Measurements from ENCODE around the gene FIGNL2.
A peak's percentile ranks its signal among the peaks of the same experiment; 100 is the strongest.
"Not testable (repeated sequence)": the region's sequence is repeated elsewhere in the genome, so short reads cannot be mapped to it uniquely, and the experiment has no call there.

FIGNL2 gene

DNA sequence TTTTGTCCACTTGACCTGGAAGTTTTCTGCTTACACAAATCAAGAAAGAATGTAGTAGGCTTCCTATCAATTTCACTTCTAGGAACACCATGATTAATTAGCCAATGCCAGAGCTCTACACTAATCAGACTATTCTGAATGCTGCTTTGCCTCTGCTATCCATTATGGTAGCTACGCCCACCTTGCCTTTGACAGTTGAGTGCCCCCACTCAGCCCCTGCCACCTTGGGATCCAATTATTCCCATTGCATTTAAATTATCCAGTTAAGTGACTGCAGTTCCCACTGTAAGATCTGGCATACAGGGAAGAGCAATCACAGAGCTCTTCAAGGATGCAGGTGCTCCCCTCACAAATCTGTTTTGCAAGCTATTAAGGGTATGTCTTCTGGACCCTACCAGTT, 47.5 kb downstream of the FIGNL2 start:
- H3K4me3 ChIP-seq (ENCODE audit: low read depth, low read length), result no peak overlapping the region
- in situ Hi-C loops (cut with HindIII; ENCODE audit: low sequenced_read_pairs), result no loop called here
- TF ChIP-seq, protein P1, sequence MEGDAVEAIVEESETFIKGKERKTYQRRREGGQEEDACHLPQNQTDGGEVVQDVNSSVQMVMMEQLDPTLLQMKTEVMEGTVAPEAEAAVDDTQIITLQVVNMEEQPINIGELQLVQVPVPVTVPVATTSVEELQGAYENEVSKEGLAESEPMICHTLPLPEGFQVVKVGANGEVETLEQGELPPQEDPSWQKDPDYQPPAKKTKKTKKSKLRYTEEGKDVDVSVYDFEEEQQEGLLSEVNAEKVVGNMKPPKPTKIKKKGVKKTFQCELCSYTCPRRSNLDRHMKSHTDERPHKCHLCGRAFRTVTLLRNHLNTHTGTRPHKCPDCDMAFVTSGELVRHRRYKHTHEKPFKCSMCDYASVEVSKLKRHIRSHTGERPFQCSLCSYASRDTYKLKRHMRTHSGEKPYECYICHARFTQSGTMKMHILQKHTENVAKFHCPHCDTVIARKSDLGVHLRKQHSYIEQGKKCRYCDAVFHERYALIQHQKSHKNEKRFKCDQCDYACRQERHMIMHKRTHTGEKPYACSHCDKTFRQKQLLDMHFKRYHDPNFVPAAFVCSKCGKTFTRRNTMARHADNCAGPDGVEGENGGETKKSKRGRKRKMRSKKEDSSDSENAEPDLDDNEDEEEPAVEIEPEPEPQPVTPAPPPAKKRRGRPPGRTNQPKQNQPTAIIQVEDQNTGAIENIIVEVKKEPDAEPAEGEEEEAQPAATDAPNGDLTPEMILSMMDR (IDR thresholded peaks at IDR 0.05; ENCODE audit: low read depth, low read length, missing control alignments), result no peak
- DNase-seq (ENCODE audit: low read depth), result no peak

DNA sequence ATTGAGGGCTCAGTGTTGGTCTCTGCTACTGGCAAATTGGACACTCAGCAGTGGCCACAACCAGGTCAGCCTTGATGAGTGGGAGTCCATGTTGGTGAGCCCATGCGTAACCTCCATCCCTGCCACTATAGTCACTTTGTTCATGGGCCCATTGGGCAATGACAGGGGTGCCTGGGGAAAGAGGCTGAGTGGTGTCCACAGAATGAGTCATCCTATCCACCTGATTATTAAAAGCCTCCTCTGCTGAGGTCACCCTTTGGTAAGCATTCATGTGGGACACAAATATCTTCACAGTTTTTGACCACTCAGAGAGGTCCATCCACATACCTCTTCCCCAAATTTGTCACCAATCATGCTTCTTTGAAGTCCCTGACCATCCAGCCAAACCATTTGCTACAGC, 50.0 kb downstream of the FIGNL2 start:
- DNase-seq (ENCODE audit: low read depth), result no peak
- no peak overlapping the region for H3K4me3 ChIP-seq (ENCODE audit: low read depth, low read length)

DNA sequence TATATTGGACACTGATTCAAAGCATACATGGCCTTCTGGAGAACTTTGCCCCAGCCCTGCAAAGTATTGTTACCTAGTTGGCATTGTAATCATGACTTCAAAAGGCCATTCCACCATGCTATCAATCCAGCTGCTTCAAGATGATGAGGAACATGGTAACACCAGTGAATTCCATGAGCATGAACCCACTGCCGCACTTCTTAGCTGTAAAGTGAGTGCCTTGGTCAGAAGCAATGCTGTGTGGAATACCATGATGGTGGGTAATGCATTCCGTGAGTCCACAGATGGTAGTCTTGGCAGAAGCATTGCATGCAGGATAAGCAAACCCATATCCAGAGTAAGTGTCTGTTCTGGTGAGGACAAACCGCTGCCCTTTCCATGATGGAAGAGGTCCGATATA, 50.5 kb downstream of the FIGNL2 start:
- H3K4me3 ChIP-seq (ENCODE audit: low read depth, low read length); DNase-seq (ENCODE audit: low read depth); in situ Hi-C loops (cut with HindIII; ENCODE audit: low sequenced_read_pairs): not testable (repeated sequence)

More for the DNA sequence above, 50.0 kb downstream of the FIGNL2 start:
- in situ Hi-C loops (cut with HindIII; ENCODE audit: low sequenced_read_pairs), result no loop called here
- TF ChIP-seq, protein P1 (IDR thresholded peaks at IDR 0.05; ENCODE audit: low read depth, low read length, missing control alignments), result no peak

DNA sequence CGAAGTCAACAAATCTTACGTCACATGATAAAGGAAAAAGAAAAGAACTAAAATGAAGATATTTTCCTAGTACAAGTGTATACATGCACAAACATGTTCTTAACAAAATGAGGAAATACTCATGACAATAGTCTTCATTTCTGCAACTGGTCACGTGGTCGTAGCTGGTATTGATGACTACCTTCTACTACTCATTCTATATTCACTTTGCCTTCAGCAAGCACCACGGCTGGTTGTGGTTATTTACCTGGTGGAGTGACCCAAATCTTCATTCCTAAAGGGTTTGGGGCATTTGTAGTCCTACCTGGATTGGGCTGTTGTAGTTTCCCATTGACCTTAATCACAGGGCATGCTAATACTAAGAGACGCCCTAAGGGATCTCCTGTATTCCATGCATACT, 51.2 kb downstream of the FIGNL2 start:
- TF ChIP-seq, protein P1 (IDR thresholded peaks at IDR 0.05; ENCODE audit: low read depth, low read length, missing control alignments), result no peak
- in situ Hi-C loops (cut with HindIII; ENCODE audit: low sequenced_read_pairs), result no loop called here
- no peak for DNase-seq (ENCODE audit: low read depth)
- no peak overlapping the region for H3K4me3 ChIP-seq (ENCODE audit: low read depth, low read length)

DNA sequence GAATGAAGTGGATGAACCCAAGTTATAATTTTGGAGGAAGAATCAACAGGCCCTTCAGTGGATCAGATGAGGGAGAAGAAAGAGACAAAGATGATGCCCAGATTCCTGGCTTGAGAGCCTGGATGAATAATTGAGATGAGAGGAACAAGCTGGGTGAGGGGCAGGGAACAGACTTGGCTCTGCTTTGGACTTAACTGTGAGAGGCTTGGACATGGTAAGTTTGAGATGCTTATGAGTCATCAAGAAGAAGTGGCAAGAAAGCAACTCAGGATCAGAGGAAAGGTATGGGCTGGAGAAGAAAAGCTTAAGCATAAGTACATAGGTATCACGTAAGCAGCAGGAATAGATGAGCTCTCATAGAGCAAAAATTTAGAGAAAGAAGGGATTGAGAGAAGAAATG, 55.3 kb downstream of the FIGNL2 start:
- DNase-seq (ENCODE audit: low read depth), result peak; percentile 12
- in situ Hi-C loops (cut with HindIII; ENCODE audit: low sequenced_read_pairs), result no loop called here
- no peak overlapping the region for H3K4me3 ChIP-seq (ENCODE audit: low read depth, low read length)
- TF ChIP-seq, protein P1 (IDR thresholded peaks at IDR 0.05; ENCODE audit: low read depth, low read length, missing control alignments), result no peak

DNA sequence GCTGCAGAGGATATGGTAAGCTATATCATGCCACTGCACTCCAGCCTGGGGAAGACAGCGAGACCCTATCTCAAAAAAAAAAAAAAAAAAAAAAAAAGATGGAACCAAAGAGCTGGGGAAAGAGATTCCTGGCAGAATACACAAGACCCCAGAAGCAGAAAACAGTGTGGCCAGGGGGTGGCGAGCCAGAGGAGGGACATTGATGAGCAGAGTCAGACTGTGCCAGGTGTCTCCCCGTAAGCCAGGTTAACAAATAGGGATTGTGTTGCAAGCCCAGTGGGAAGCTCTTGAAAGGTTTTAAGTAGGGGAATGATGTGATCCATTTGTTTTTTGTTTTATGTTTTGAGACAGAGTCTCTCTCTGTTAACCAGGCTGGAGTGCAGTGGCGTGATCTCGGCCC, 56.1 kb downstream of the FIGNL2 start:
- TF ChIP-seq, protein P1 (IDR thresholded peaks at IDR 0.05; ENCODE audit: low read depth, low read length, missing control alignments), result no peak
- no peak for DNase-seq (ENCODE audit: low read depth)
- in situ Hi-C loops (cut with HindIII; ENCODE audit: low sequenced_read_pairs), result no loop called here
- no peak overlapping the region for H3K4me3 ChIP-seq (ENCODE audit: low read depth, low read length)

DNA sequence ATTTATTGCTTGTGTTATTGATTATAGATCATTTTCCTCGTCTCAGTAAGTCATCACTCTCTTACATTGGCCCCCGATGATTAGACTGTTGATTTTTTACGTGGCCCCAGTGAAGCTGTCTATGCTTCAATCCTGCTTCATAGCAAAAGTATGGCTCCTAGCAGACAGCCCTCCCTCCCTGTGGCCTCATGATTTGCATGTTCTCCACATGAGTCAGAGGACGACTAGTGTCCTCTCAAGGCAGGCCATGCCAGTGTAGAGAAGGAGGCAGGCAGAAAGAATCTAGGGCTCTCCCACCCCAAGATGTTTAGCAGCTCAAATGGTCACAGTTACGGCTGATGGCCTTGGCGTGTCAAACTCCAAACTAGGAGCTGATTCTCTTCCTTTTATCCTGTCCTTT, 59.6 kb downstream of the FIGNL2 start:
- H3K4me3 ChIP-seq (ENCODE audit: low read depth, low read length), result no peak overlapping the region
- no peak for DNase-seq (ENCODE audit: low read depth)
- TF ChIP-seq, protein P1 (IDR thresholded peaks at IDR 0.05; ENCODE audit: low read depth, low read length, missing control alignments), result no peak
- in situ Hi-C loops (cut with HindIII; ENCODE audit: low sequenced_read_pairs), result no loop called here
